ENCODE measurements around the gene IDH3A.
A peak's percentile ranks its signal among the peaks of the same experiment; 100 is the strongest.

DNA sequence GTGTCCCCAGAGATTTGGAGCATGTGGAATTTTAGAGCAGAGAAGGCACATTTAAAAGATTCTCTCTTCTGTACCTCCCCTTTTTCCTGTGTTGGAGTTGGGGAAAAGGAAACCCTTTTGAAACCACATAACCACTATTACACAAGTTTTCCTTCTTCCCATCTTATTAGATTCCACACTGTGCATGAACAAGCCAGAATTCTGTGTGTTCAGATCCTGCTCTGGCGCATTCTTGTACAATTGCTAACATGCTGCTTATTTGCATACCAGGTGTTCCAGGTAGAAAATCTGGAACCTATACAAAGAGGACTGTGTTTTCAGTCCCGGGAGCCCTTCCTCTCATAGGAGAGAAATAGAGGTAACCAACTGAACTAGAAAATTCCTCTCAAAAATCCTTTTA, 15.4 kb upstream of the IDH3A start:
- TF ChIP-seq CTCF (IDR thresholded peaks at IDR 0.05), result no peak
- peak in 1 of 2 donors; percentile 73 for TF ChIP-seq POLR2AphosphoS5 (IDR thresholded peaks at IDR 0.05; ENCODE audit: insufficient read depth in 1 of 2, low read depth in 1 of 2)
- TF ChIP-seq POLR2A (IDR thresholded peaks at IDR 0.05), result no peak
